Activated T-cell treated with anti-CD3 and anti-CD28 coated beads, Interleukin-2, amount 50 U/mL, for 72 hours (primary cell): ENCODE results near the gene KCTD2. TPM values are rescaled to one million over a fixed set of nuclear protein-coding genes. Genes with fewer than 3 reads are reported as not detected.
"Not testable (repeated sequence)": the region's sequence is repeated elsewhere in the genome, so short reads cannot be mapped to it uniquely, and the experiment has no call there.

Source experiments
- ATAC-seq, 2 donors: fragments of 150-1000 bp; cut with Tn5 transposase; replicated peaks in 1 of 2; 2 replicates each; pipeline ENCODE4 v1.10.0; 2021; ENCODE audit warnings: moderate library complexity in 2 of 2, mild to moderate bottlenecking in 1 of 2
- DNase-seq, 2 donors: peaks; one replicate each; pipeline ENCODE4 v3.0.0; 2021 to 2022; ENCODE audit warnings: mixed read lengths in 1 of 2
- H3K27ac Mint-ChIP-seq: one replicate; pipeline ENCODE4 v1.8.0; 2022; ENCODE audit warnings: mild to moderate bottlenecking, moderate library complexity, mixed read lengths
- H3K27me3 Mint-ChIP-seq: one replicate; pipeline ENCODE4 v1.8.0; 2022; ENCODE audit warnings: low read depth, mixed read lengths
- H3K36me3 Mint-ChIP-seq, 2 donors: one replicate each; pipeline ENCODE4 v1.8.0; 2022; ENCODE audit warnings: mixed read lengths in 2 of 2, mild to moderate bottlenecking in 1 of 2; ENCODE audit not compliant: insufficient read depth in 2 of 2
- H3K4me1 Mint-ChIP-seq: one replicate; pipeline ENCODE4 v1.8.0; 2022; ENCODE audit warnings: low read depth, mixed read lengths
- H3K4me3 Mint-ChIP-seq, 2 donors: one replicate each; pipeline ENCODE4 v1.8.0; 2022; ENCODE audit warnings: mild to moderate bottlenecking in 2 of 2, mixed read lengths in 2 of 2, moderate library complexity in 2 of 2
- H3K9me3 Mint-ChIP-seq, 2 donors: one replicate each; pipeline ENCODE4 v1.8.0; 2022; ENCODE audit warnings: mixed read lengths in 2 of 2
- total RNA-seq, 2 donors: library from RNA; stranded (reverse); gene quantifications; one replicate each; pipeline ENCODE4 v1.2.3, GENCODE V29; 2022

Gene KCTD2, protein sequence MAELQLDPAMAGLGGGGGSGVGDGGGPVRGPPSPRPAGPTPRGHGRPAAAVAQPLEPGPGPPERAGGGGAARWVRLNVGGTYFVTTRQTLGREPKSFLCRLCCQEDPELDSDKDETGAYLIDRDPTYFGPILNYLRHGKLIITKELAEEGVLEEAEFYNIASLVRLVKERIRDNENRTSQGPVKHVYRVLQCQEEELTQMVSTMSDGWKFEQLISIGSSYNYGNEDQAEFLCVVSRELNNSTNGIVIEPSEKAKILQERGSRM
- 10 to 100 TPM; 21.4 to 24.1 TPM for total RNA-seq

DNA sequence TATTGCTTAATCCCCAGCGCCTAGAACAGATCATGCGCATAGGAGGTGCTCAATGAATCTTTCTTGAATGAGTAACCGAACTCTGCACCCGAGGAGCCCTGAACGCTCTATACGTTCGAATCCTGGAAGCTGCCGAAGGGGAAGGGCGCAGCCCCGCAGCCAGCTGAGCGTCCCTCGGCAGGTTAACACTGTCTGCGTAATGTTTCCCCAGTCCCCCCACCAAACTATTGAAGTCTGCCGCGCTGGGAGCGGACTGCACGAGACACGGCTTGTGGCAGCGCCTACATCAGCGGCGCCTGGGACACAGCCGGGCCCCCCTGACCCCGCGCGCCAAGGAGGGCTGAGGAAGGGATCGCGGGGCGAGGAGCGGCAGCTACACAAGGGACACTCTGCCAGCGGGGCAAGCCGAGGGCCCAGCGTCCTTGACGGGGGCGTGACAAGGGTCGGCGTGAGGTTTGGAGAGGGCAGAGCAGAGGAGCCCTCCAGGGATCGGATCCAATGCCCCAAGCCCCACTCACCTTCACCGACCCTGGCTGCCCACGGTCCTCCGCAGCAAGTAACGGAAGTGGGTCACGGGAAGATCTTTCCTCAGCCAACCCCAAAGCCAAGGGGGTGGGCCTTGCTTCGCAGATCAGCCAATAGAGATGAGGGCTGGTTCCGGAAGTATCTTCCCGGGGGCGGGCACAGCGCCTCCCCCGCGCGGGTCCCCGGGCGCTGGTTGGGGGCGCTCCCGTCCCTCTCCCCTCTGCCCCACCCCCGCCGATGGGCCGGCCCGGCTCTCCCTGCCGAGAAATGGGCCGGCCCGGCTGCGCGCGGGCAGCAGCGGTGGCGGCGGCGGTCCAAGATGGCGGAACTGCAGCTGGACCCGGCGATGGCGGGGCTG lies at the start of gene KCTD2, which contains the start of gene ATP5PD:
Gene KCTD2 (plus strand): TSS at position 819 of the 883 bp plus-strand sequence. CDS start 26 bp downstream, at position 845.
Gene ATP5PD (minus strand): TSS at position 563 of the 883 bp plus-strand sequence. CDS start 4,319 bp downstream, outside the sequence.
- Mint-ChIP-seq H3K27ac (peak within 1 kb of the TSS; percentile 95), H3K4me3 (peak within 1 kb of the TSS; percentile 99), H3K9me3 (no peaks in the 10 kb centered on the region), H3K27me3 (no peaks in the 10 kb centered on the region), H3K4me1 (peaks cover 48% of the 10 kb centered on the region), H3K36me3 (peaks cover 2 to 4% of the 10 kb centered on the region in 2 donors)
- DNase-seq (peak; percentile 96 to 97), ATAC-seq (peak; percentile 95 to 96)

DNA sequence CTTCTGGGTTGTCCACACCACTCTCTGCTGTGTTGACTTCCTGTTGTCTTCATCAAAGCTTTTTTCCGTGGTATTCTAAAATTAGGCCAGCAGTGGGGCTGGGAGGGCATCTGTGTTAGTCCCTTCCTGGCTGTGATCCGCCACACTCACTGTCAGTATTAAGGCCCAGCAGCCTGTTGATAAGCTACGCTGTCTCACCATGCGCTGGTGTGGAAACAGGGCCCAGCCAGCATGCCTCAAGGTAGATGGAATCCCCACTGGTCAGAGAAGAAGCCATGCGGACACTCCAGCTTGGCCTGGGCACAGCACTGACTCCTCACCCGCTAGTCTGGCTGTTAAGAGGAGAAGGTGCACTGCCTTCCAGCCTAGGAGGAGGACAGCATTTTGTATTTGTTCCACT lies 48.2 kb upstream of the KCTD2 start:
- no peak overlapping the region for H3K4me3 Mint-ChIP-seq
- ATAC-seq (no peak), DNase-seq (no peak)
- H3K4me1 Mint-ChIP-seq: no peaks in the 10 kb centered on the region
- no peaks in the 10 kb centered on the region for H3K9me3 Mint-ChIP-seq
- H3K27me3 Mint-ChIP-seq: no peaks in the 10 kb centered on the region
- H3K36me3 Mint-ChIP-seq: no peaks in the 10 kb centered on the region
- H3K27ac Mint-ChIP-seq: no peak overlapping the region

DNA sequence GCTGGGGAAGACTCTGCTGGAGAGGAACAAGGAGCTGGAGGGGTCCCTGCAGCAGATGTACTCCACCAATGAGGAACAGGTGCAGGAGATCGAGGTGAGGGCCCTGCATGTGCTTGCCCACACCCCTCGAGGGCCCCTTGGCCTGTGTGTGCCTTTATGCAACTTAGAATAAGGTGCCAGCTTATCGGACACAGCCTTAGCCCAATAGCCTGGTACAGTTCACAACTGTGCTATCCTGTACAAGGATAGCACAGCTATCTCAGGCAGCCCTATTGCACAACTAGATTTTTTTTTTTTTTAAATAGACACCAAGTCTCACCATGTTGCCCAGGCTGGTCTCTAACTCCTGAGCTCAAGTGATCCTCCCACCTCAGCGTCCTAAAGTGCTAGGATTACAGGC lies 47.5 kb upstream of the KCTD2 start:
- Mint-ChIP-seq H3K9me3 (no peaks in the 10 kb centered on the region), H3K36me3 (no peaks in the 10 kb centered on the region), H3K27ac (no peak overlapping the region), H3K27me3 (no peaks in the 10 kb centered on the region), H3K4me1 (no peaks in the 10 kb centered on the region), H3K4me3 (no peak overlapping the region)
- DNase-seq (no peak), ATAC-seq (no peak)

DNA sequence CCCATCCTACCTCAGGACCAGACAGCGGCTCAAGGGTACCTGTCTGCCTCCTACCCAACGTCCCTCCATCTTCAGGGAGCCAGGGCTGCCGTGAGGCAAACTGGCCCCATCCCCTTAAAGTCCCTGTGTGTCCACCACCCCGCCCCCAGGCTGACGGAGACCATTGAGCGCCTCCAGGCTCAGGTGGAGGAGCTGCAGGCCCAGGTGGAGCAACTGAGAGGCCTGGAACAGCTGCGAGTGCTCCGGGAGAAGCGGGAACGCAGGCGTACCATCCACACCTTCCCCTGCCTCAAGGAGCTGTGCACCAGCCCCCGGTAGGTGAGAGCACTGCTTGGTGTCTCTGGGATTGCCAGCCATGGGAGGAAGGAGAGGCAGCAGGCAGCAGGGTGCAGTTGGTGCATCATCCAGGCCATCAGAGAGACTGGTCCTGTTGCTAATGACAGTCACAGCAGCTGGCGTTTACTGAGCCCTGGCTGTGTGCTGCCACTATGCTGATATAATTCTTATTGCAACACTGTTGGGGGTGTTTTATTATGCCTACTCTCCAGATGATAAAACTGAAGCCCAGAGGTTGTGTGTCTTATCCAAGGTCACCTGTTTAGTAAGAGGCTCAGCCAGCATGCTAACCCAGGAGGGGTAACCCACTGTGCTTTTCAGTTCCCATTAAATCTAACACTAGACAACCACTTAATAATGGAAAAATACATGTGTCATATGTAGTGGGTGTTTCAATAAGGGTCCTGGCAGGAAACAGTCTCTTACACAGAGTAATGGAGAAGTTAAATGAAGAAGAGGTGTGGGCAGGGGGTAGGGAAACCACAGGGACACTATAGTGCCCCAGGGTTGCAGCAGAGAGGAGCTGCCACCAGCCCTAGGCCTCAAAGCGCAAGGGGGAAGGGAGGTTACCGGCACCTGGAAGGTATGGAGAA lies 44.8 kb upstream of the KCTD2 start:
- Mint-ChIP-seq H3K27ac (no peak overlapping the region), H3K4me1 (no peaks in the 10 kb centered on the region), H3K4me3 (no peak overlapping the region), H3K27me3 (no peaks in the 10 kb centered on the region), H3K9me3 (no peaks in the 10 kb centered on the region), H3K36me3 (no peaks in the 10 kb centered on the region)
- DNase-seq (no peak), ATAC-seq (no peak)

DNA sequence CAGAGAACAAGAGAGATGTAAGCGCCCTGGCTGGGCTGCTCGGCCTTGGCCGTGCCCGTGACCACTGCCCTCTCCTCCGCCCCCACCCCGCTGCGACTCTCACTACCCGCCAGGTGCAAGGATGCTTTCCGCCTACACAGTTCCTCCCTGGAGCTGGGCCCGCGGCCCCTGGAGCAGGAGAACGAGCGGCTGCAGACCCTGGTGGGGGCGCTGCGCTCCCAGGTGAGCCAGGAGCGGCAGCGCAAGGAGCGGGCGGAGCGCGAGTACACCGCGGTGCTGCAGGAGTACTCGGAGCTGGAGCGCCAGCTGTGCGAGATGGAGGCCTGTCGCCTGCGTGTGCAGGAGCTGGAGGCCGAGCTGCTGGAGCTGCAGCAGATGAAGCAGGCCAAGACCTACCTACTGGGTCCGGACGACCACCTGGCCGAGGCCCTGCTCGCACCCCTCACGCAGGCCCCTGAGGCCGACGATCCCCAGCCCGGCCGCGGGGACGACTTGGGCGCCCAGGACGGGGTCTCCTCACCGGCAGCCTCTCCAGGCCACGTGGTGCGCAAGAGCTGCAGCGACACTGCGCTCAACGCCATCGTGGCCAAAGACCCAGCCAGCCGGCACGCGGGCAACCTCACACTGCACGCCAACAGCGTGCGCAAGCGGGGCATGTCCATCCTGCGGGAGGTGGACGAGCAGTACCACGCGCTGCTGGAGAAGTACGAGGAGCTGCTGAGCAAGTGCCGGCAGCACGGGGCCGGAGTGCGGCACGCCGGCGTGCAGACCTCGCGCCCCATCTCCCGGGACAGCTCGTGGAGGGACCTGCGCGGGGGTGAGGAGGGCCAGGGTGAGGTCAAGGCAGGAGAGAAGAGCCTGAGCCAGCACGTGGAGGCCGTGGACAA lies 43.7 kb upstream of the KCTD2 start:
- no peaks in the 10 kb centered on the region for H3K36me3 Mint-ChIP-seq
- no peak overlapping the region for H3K27ac Mint-ChIP-seq
- H3K9me3 Mint-ChIP-seq: no peaks in the 10 kb centered on the region
- no peaks in the 10 kb centered on the region for H3K27me3 Mint-ChIP-seq
- no peaks in the 10 kb centered on the region for H3K4me1 Mint-ChIP-seq
- ATAC-seq (no peak), DNase-seq (no peak)
- H3K4me3 Mint-ChIP-seq: no peak overlapping the region

DNA sequence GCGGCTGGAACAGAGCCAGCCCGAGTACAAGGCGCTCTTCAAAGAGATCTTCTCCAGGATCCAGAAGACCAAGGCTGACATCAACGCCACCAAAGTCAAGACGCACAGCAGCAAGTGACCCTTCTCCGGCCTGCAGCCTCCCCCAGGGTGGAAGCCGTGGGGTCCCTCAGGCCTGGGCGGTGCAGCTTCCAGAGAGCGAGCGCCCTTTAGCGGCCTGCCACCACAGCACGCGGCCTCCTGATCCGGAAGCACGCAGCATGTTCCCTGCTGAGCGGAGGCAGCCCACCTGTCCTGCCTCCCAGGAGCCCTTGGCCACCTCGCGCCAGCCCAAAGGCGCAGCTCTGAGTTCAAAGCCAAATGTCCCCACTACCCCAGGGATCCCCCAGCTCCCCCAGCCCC lies 43.1 kb upstream of the KCTD2 start:
- DNase-seq: no peak
- ATAC-seq: no peak
- Mint-ChIP-seq H3K4me1 (no peaks in the 10 kb centered on the region), H3K36me3 (no peaks in the 10 kb centered on the region), H3K27ac (no peak overlapping the region), H3K9me3 (no peaks in the 10 kb centered on the region), H3K4me3 (no peak overlapping the region), H3K27me3 (no peaks in the 10 kb centered on the region)

DNA sequence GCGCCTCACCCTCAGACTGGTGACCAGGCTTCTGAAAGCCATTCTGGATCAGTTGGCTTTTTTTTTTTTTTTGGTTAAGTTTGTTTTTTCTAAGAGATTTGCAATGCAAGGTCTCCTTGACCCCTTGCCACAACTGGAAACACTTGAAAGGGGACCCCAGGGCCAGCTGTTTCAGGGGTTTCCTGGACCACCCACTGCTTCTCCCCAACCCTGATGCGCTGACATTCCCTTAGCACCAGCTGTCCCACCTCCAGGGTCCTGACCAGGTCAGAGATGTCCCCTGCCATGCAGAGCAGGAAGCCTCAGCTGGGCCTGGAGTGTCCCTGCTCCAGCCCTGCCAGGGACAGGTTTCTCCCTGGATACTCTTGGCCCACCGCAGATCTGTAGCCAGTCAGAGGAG lies 42.7 kb upstream of the KCTD2 start:
- H3K27me3 Mint-ChIP-seq: no peaks in the 10 kb centered on the region
- H3K9me3 Mint-ChIP-seq: no peaks in the 10 kb centered on the region
- H3K36me3 Mint-ChIP-seq: no peaks in the 10 kb centered on the region
- H3K27ac Mint-ChIP-seq: no peak overlapping the region
- DNase-seq (no peak), ATAC-seq (no peak)
- no peaks in the 10 kb centered on the region for H3K4me1 Mint-ChIP-seq
- no peak overlapping the region for H3K4me3 Mint-ChIP-seq

DNA sequence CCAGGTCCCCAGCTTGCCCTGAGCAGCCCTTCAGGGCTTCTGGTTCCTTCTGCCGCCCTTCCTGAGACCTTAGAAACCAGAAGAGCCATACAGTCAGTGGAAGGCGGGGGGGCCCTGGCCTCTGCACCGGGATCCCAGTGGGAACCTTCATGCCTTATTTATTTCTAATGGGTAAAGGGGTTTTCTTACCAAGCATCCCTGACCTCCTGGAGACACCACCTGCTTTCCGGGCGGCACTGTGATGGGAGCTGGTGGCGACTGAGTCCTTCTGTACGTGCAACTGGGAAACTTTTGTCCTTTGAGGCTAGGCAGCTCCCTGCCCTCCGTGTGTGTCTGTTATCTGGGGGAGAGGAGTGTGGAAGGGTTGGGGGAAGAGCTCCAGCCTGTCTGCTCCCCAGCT lies 41.7 kb upstream of the KCTD2 start:
- Mint-ChIP-seq H3K27me3 (no peaks in the 10 kb centered on the region), H3K36me3 (no peaks in the 10 kb centered on the region), H3K27ac (no peak overlapping the region), H3K9me3 (no peaks in the 10 kb centered on the region), H3K4me3 (no peak overlapping the region), H3K4me1 (no peaks in the 10 kb centered on the region)
- ATAC-seq: no peak
- no peak for DNase-seq

DNA sequence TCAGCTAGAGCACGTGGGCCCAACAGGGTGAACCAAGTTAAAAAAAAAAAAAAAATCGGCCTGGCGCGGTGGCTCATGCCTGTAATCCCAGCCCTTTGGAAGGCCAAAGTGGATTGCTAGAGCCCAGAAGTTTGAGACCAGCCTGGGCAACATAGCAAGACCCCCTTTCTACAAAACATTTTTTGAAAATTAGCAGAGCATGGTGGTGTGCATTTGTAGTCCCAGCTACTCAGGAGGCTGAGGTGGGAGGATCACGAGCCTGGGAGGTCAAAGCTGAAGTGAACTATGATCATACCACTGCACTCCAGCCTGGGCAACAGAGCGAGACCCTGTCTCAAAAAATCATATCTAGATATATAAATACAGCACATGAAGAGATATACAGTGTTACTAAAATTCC lies 40.9 kb upstream of the KCTD2 start:
- H3K27me3 Mint-ChIP-seq, ATAC-seq, H3K36me3 Mint-ChIP-seq, H3K27ac Mint-ChIP-seq, DNase-seq, H3K4me1 Mint-ChIP-seq, H3K4me3 Mint-ChIP-seq, H3K9me3 Mint-ChIP-seq: not testable (repeated sequence)

DNA sequence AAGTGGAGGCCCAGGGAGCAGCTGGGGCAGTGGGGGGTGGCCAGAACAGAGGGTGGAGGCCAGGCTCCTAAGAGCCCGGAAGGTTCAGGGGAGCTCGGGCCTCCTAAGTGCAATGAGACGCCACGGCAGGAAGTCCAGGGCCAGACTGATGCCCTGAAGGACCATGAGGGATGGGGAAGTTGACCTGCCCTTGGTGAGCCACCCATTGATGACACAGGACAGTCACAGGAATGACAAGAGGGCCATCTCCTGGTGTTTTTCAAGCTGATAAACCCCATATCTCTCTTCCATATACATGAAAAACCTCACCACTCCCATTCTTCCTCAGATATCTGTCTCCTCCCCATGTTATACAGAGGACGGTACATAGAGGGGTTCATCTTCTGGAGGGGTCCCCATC lies 40.4 kb upstream of the KCTD2 start:
- Mint-ChIP-seq H3K9me3 (no peaks in the 10 kb centered on the region), H3K4me1 (peaks cover 10% of the 10 kb centered on the region), H3K27me3 (no peaks in the 10 kb centered on the region), H3K4me3 (no peak overlapping the region), H3K27ac (no peak overlapping the region), H3K36me3 (no peaks in the 10 kb centered on the region)
- ATAC-seq (no peak), DNase-seq (no peak)

DNA sequence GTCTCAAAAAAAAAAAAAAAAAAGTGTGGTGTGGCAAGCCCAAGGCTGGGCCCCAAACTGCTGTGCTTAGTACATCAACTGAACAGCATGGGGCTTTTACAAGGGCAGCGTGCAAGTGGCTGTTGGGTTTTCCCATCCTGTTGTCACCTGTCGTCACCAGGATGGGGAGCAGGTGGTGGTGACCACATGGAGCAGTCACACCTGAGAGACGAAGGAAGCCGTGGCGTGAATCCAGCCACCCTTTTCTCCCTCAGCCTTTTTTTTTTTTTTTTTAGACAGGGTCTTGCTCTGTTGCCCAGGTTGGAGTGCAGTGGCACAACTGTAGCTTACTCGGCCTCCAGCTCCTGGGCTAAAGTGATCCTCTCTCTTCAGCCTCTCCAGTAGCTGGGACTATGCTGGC lies 38.7 kb upstream of the KCTD2 start:
- Mint-ChIP-seq H3K9me3 (no peaks in the 10 kb centered on the region), H3K4me3 (no peak overlapping the region), H3K27ac (no peak overlapping the region), H3K4me1 (peaks cover 20% of the 10 kb centered on the region), H3K27me3 (no peaks in the 10 kb centered on the region), H3K36me3 (no peaks in the 10 kb centered on the region)
- ATAC-seq: no peak
- DNase-seq: no peak

DNA sequence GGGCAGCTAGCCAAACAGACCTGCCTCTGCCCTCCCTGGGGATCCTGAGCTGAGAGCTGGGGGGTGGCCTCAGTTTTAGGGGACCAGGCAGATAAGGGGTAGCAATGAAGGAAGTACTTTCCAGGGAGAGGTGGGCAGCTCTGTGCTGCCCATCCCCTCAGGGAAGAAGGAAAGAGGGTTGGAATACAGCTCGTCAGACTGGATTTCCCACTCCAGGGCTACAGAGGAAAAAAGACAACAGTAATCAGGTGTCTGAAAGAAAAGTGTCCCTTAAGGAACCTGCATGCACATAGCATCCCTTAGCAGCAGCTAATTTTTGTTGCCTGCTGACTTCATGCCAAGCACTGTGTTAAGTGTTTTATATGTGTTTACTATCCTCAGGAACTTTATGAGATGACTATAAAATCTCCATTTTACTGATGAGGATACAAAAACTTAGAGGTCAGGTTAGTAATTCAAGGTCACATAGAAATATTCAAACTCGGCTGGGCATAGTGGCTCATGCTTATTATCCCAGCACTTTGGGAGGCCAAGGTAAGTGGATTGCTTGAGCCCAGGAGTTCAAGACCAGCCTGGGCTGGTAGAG lies 37.8 kb upstream of the KCTD2 start:
- no peak overlapping the region for H3K4me3 Mint-ChIP-seq
- no peak for ATAC-seq

More for the DNA sequence above, 37.8 kb upstream of the KCTD2 start:
- Mint-ChIP-seq H3K9me3 (no peaks in the 10 kb centered on the region), H3K27me3 (no peaks in the 10 kb centered on the region), H3K4me1 (peaks cover 28% of the 10 kb centered on the region), H3K36me3 (peaks cover 0 to 2% of the 10 kb centered on the region in 2 donors), H3K27ac (no peak overlapping the region)
- no peak for DNase-seq
